Stomach smooth muscle (tissue), 2 donors: ENCODE measurements around the gene SLC9A7.

ENCODE experiments used
- H3K27ac ChIP-seq: one replicate; pipeline ENCODE4 v1.7.0; 2013; ENCODE audit warnings: mild to moderate bottlenecking, low read length, inconsistent platforms
- H3K27me3 ChIP-seq, 2 donors: one replicate each; pipeline ENCODE4 v1.7.0; 2013; ENCODE audit warnings: low read length in 2 of 2; ENCODE audit not compliant: insufficient read depth in 2 of 2, control insufficient read depth in 1 of 2
- H3K36me3 ChIP-seq, 2 donors: one replicate each; pipeline ENCODE4 v1.7.0; 2013; ENCODE audit warnings: low read length in 2 of 2; ENCODE audit not compliant: control insufficient read depth in 2 of 2, insufficient read depth in 2 of 2
- H3K4me1 ChIP-seq: one replicate; pipeline ENCODE4 v1.7.0; 2013; ENCODE audit warnings: low read length; ENCODE audit not compliant: control insufficient read depth, insufficient read depth
- H3K4me3 ChIP-seq, 2 donors: one replicate each; pipeline ENCODE4 v1.7.0; 2013; ENCODE audit warnings: low read length in 2 of 2
- H3K9ac ChIP-seq, 2 donors: one replicate each; pipeline ENCODE4 v1.7.0; 2013; ENCODE audit warnings: low read length in 2 of 2, mild to moderate bottlenecking in 1 of 2
- H3K9me3 ChIP-seq, 2 donors: one replicate each; pipeline ENCODE4 v1.7.0; 2013; ENCODE audit warnings: low read length in 2 of 2; ENCODE audit not compliant: control insufficient read depth in 2 of 2
- donor health status: healthy.
- donor health status: Pancreatic carcinoma.

SLC9A7 gene

DNA sequence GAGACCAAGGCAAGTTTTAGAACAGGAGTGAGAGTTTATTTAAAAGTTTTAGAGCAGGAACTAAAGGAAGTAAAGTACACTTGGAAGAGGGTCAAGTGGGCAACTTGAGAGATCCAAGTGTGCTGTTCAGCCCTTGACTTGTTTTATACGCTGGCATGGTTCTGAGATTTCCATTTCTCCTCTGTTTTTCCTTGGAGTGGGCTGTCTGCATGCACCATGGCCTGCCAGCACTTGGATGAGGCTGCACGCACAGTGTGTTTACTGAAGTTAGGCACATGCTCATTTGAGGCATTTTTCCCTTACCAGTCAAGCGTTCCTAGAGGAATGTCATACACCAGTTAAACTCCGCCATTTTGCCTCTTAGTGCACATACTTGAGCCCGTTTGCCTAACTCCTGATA lies 205.0 kb downstream of the SLC9A7 start:
- H3K27me3 ChIP-seq, result no peaks in the 10 kb centered on the region
- no peaks in the 10 kb centered on the region for H3K9me3 ChIP-seq
- no peak overlapping the region for H3K4me3 ChIP-seq
- no peak overlapping the region for H3K27ac ChIP-seq
- no peak overlapping the region for H3K9ac ChIP-seq
- H3K4me1 ChIP-seq, result no peaks in the 10 kb centered on the region
- H3K36me3 ChIP-seq, result no peaks in the 10 kb centered on the region

- no peak overlapping the region for H3K9ac ChIP-seq
- H3K27ac ChIP-seq, result no peak overlapping the region
- no peaks in the 10 kb centered on the region for H3K9me3 ChIP-seq
- H3K4me1 ChIP-seq, result peaks cover 3% of the 10 kb centered on the region
- no peak overlapping the region for H3K4me3 ChIP-seq
- no peaks in the 10 kb centered on the region for H3K36me3 ChIP-seq
- no peaks in the 10 kb centered on the region for H3K27me3 ChIP-seq
These were observed 207.3 kb downstream of the SLC9A7 start for GRCh38 chrX:46551494-46552128.

DNA sequence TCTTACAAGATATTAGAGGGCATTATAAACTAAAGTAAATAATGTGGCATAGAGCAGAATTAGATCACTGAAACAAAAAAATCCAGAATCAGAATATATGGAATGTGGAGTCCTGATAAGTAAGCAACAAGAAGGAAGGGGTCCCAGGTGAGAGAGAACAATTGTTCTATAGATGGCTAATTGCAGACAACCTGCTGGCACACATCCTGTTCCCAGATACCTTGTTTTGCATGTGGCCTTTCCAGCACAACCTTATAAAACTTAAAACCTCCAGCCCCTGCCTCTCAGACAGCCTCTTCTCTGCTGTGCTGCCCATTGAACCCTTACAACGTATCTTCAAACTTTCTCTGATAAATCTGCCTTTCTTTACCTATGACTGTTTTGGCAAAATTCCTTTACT lies 209.0 kb downstream of the SLC9A7 start:
- Histone ChIP-seq H3K9me3 (no peaks in the 10 kb centered on the region), H3K9ac (no peak overlapping the region), H3K27me3 (peaks cover 0 to 7% of the 10 kb centered on the region in 2 donors), H3K4me3 (no peak overlapping the region), H3K27ac (no peak overlapping the region), H3K4me1 (peaks cover 6% of the 10 kb centered on the region), H3K36me3 (no peaks in the 10 kb centered on the region)
